C4-2B (cell line): ENCODE results near the gene CRK.

Experiments
- ZFX ChIP-seq: fragments of 450-650 bp; IDR thresholded peaks from 2 replicates; pipeline ENCODE4 v1.6.1; 2017
- TF ChIP-seq, protein P1 (sequence below): fragments of 450-650 bp; conservative IDR thresholded peaks from 2 replicates; pipeline ENCODE4 v1.5.1; 2017; ENCODE audit warnings: mild to moderate bottlenecking

DNA sequence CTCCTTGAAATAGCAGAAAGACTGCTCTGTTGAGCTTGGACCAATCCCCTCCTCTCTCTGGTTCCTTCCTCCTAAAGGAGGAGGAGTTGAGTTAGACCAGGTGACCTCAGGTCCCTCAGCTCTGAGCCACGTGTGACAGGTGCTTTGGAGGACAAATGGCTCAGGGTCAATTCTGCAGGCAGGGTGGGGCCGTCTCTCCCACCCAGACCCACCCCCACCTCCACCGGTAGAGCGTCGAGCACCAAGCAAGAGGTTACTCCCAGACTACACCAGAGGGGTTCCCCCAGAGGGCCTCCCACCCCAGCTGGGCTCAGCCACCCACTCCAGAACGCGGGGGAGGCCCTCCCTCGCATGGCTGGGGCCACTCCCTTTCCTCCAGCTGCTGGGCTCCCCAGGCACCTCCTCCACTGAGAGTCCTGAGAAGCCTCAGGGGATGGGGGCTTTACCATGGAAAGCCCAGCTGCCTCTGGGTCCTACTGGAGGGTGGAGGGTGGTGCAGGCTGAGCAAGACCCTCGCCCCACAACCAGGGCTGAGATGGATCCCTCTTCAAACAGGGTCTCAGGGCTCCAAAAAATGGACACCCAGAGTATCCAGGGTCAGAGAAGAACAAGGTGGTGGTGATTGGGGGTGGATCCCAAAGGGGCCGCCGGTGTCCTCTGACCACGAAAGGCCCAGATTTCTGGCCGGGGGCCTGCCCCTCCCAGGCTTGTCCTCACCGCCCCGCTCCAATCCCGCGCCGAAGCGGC is 28.8 kb upstream of the CRK start:
- TF ChIP-seq, protein P1, sequence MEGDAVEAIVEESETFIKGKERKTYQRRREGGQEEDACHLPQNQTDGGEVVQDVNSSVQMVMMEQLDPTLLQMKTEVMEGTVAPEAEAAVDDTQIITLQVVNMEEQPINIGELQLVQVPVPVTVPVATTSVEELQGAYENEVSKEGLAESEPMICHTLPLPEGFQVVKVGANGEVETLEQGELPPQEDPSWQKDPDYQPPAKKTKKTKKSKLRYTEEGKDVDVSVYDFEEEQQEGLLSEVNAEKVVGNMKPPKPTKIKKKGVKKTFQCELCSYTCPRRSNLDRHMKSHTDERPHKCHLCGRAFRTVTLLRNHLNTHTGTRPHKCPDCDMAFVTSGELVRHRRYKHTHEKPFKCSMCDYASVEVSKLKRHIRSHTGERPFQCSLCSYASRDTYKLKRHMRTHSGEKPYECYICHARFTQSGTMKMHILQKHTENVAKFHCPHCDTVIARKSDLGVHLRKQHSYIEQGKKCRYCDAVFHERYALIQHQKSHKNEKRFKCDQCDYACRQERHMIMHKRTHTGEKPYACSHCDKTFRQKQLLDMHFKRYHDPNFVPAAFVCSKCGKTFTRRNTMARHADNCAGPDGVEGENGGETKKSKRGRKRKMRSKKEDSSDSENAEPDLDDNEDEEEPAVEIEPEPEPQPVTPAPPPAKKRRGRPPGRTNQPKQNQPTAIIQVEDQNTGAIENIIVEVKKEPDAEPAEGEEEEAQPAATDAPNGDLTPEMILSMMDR = no peak
- no peak for TF ChIP-seq ZFX
